K562 (cell line): ENCODE results near the gene MINPP1.

Experiments used
- ATF3 ChIP-seq, 2 experiments: fragments of 450-650 bp in 1 of 2; sonication (generic) in 1 of 2; formaldehyde crosslinking in 1 of 2; IDR thresholded peaks in 1 of 2; conservative IDR thresholded peaks in 1 of 2; 2 replicates each; pipeline versions ENCODE4 v1.6.1 to v1.8.1; 2016 to 2023; ENCODE audit warnings: mild to moderate bottlenecking in 2 of 2, moderate library complexity in 2 of 2, inconsistent platforms in 1 of 2, missing genetic modification reagents in 1 of 2
- CREB1 ChIP-seq, 2 experiments: sonication (generic) in 1 of 2; formaldehyde crosslinking in 1 of 2; IDR thresholded peaks; 2 replicates each; pipeline versions ENCODE4 v1.6.1 to v1.8.0; 2012 to 2022; ENCODE audit warnings: inconsistent platforms in 1 of 2, mild to moderate bottlenecking in 1 of 2, missing genetic modification reagents in 1 of 2, moderate library complexity in 1 of 2
- ELF4 ChIP-seq: fragments of 450-650 bp; formaldehyde crosslinking; IDR thresholded peaks from 2 replicates; pipeline ENCODE4 v1.4.0; 2022; ENCODE audit warnings: missing genetic modification characterization
- JUN ChIP-seq, 2 experiments: sonication (generic) in 1 of 2; formaldehyde crosslinking in 1 of 2; IDR thresholded peaks; 2 replicates each; pipeline versions ENCODE4 v1.6.1 to v1.8.0; 2012 to 2022; ENCODE audit warnings: borderline replicate concordance in 2 of 2, mild to moderate bottlenecking in 2 of 2, improper control_type of control experiment in 1 of 2, low read depth in 1 of 2, low read length in 1 of 2, missing genetic modification reagents in 1 of 2
- LARP7 ChIP-seq: fragments of 450-650 bp; IDR thresholded peaks from 2 replicates; pipeline ENCODE4 v1.6.1; 2016
- MAFG ChIP-seq: fragments of 450-650 bp; conservative IDR thresholded peaks from 2 replicates; pipeline ENCODE4 v1.6.1; 2016; ENCODE audit warnings: missing genetic modification characterization, missing compliant biosample characterization
- MED1 ChIP-seq: sonication (generic); formaldehyde crosslinking; IDR thresholded peaks from 2 replicates; pipeline ENCODE4 v1.8.1; 2023; ENCODE audit warnings: missing genetic modification reagents, borderline replicate concordance
- MIER1 ChIP-seq: fragments of 450-650 bp; IDR thresholded peaks from 2 replicates; pipeline ENCODE4 v1.6.1; 2016; ENCODE audit warnings: antibody characterized with exemption, mild to moderate bottlenecking, low read depth
- NBN ChIP-seq: fragments of 450-650 bp; IDR thresholded peaks from 2 replicates; pipeline ENCODE4 v1.6.1; 2016; ENCODE audit warnings: low read depth, mild to moderate bottlenecking
- RFX5 ChIP-seq: IDR thresholded peaks from 2 replicates; pipeline ENCODE4 v1.6.1; 2011; ENCODE audit warnings: low read depth, mild to moderate bottlenecking, improper control_type of control experiment, low read length
- ZNF384 ChIP-seq: IDR thresholded peaks from 2 replicates; pipeline ENCODE4 v1.6.1; 2012; ENCODE audit warnings: low read depth, low read length, improper control_type of control experiment
- TF ChIP-seq, protein P1 (sequence below), 3 experiments: IDR thresholded peaks in 2 of 3; conservative IDR thresholded peaks in 1 of 3; 2 replicates each; pipeline ENCODE4 v1.5.1; 2011 to 2012; ENCODE audit warnings: low read length in 3 of 3, mild to moderate bottlenecking in 3 of 3, control low read depth in 2 of 3, improper control_type of control experiment in 1 of 3, inconsistent platforms in 1 of 3, low read depth in 1 of 3, mixed read lengths in 1 of 3, moderate library complexity in 1 of 3; ENCODE audit not compliant: insufficient read depth in 2 of 3

DNA sequence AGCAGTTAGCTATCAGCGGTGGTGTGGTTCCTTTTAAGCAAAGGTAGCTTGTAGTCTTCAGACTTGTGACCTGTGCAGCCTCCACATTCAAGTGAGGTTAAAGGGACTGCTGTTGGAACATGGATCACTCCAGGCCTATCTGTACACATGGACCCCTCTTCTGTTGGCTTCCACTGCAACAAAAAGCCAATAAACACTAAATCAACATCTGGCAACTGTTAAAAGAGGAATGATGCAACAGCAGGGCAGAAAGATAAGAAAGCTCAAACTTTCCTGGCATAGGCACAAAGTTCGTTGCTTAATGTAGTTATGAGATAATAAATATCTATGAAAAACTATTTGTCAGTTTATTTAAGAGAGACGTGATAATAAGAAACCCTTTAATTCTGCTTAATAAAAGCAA, 4.0 kb upstream of the MINPP1 start:
- no peak for TF ChIP-seq MIER1
- TF ChIP-seq MED1 (CRISPR knock-in tag) = no peak
- peak; percentile 79 for TF ChIP-seq NBN
- TF ChIP-seq LARP7 = no peak
- TF ChIP-seq, protein P1, sequence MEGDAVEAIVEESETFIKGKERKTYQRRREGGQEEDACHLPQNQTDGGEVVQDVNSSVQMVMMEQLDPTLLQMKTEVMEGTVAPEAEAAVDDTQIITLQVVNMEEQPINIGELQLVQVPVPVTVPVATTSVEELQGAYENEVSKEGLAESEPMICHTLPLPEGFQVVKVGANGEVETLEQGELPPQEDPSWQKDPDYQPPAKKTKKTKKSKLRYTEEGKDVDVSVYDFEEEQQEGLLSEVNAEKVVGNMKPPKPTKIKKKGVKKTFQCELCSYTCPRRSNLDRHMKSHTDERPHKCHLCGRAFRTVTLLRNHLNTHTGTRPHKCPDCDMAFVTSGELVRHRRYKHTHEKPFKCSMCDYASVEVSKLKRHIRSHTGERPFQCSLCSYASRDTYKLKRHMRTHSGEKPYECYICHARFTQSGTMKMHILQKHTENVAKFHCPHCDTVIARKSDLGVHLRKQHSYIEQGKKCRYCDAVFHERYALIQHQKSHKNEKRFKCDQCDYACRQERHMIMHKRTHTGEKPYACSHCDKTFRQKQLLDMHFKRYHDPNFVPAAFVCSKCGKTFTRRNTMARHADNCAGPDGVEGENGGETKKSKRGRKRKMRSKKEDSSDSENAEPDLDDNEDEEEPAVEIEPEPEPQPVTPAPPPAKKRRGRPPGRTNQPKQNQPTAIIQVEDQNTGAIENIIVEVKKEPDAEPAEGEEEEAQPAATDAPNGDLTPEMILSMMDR (IDR thresholded peaks at IDR 0.05 in 2 of 3, conservative IDR thresholded peaks at IDR 0.05 in 1 of 3; ENCODE audit: insufficient read depth in 2 of 3, low read depth in 1 of 3, low read length in 3 of 3) = no peak
- no peak for TF ChIP-seq MAFG (tag)
- 0 out of 2 replicates have a peak, but pooled peaks have one; percentile 20 for TF ChIP-seq JUN (IDR thresholded peaks at IDR 0.05; ENCODE audit: borderline replicate concordance, low read depth, low read length)
- TF ChIP-seq JUN (CRISPR knock-in tag; IDR thresholded peaks at IDR 0.05; ENCODE audit: borderline replicate concordance) = no peak
- TF ChIP-seq ZNF384 = no peak
- peak; percentile 97 for TF ChIP-seq ATF3 (IDR thresholded peaks at IDR 0.05)
- TF ChIP-seq ATF3 (CRISPR knock-in tag; conservative IDR thresholded peaks at IDR 0.05) = peak; percentile 86; the same call in 1 of the 2 replicates
- TF ChIP-seq CREB1 (IDR thresholded peaks at IDR 0.05) = peak; percentile 39; the same call in 1 of the 2 replicates
- TF ChIP-seq CREB1 (CRISPR knock-in tag; IDR thresholded peaks at IDR 0.05) = no peak
- TF ChIP-seq RFX5 = no peak
- TF ChIP-seq ELF4 (CRISPR knock-in tag) = no peak
